Activated CD8-positive, alpha-beta memory T cell treated with anti-CD3 and anti-CD28 coated beads for 1 hour (primary cell): ENCODE measurements around the gene CD44.
A peak's percentile ranks its signal among the peaks of the same experiment; 100 is the strongest.
"Not testable (repeated sequence)": the region's sequence is repeated elsewhere in the genome, so short reads cannot be mapped to it uniquely, and the experiment has no call there.

Experiments used
- DNase-seq, 2 donors: peaks; one replicate each; pipeline ENCODE4 v3.0.0-alpha.2; 2020; ENCODE audit warnings: low read depth in 1 of 2; ENCODE audit errors: extremely low read depth in 1 of 2

Gene CD44

DNA sequence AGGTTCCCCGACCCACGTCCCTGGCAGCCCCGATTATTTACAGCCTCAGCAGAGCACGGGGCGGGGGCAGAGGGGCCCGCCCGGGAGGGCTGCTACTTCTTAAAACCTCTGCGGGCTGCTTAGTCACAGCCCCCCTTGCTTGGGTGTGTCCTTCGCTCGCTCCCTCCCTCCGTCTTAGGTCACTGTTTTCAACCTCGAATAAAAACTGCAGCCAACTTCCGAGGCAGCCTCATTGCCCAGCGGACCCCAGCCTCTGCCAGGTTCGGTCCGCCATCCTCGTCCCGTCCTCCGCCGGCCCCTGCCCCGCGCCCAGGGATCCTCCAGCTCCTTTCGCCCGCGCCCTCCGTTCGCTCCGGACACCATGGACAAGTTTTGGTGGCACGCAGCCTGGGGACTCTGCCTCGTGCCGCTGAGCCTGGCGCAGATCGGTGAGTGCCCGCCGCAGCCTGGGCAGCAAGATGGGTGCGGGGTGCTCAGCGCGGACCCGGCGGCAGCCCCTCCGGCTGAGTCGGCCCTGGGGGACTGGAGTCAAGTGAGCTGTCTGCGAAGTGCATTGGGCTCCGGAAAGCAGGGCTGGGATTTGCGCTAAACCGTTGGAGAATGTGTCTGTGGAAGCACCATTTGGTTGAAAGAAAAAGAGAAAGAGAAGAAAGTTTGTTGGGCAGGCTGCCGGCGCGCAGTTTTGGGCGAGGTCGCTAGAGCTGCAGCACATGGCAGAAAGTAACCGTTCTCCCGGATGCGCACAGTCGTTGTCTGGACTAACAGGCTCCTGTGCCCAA lies at the start of gene CD44:
Gene CD44, plus strand, starts transcription at position 229 of the 779 bp plus-strand sequence. Its CDS starts 133 bp downstream, at position 362.
- DNase-seq: peak; percentile 66 to 74

DNA sequence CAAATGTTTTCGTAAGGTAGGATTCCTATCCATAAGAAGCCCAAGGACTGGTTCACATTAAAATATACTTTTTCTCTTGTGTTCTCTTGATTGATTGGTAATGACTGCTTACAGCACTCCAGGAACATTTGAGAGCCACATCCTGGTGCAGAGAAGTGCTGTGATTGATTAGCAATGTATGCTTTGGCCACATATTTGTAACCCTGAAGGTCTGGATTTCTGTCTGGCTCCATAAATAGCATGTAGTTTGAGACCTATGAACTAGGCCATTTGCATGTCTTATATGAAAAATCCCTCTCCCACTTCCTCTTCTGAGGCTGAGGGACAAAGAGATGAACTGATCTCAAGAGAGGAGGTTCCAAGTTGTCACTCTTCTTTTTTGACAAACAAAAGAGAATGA lies 49.3 kb upstream of the CD44 start:
- no peak for DNase-seq

DNA sequence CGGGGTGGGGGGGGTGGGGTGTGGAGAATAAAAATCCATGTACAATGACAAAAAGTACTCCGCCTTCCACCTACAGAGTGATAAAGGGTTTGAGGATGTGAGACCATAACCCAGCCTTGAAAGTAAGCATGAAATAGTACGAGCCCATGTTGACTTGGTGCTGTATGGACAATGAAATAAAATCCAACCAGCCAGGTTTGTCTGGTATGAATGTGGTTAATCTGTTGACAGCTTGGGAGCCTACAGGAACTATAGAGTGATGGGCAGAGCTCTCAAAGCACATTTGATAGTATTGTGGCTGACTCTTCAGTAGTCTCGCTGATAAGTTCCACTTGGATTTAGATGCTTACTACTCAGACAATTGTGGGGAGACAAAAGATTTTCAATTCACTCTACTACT lies 48.8 kb upstream of the CD44 start:
- DNase-seq: no peak

DNA sequence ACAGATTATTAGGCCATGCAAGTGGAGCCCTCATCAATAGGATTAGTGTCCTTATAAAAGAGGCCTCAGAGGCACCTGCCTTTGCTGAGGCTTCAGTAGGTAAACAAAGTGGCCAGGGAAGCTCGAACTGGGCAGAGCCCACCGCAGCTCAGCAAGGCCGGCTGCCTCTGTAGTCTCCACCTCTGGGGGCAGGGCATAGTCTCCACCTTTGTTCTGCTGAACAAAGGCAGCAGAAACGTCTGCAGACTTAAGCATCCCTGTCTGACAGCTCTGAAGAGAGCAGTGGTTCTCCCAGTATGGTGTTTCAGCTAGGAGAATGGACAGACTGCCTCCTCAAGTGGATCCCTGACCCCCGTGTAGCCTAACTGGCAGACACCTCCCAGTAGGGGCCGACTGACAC lies 48.0 kb upstream of the CD44 start:
- DNase-seq: not testable (repeated sequence)

DNA sequence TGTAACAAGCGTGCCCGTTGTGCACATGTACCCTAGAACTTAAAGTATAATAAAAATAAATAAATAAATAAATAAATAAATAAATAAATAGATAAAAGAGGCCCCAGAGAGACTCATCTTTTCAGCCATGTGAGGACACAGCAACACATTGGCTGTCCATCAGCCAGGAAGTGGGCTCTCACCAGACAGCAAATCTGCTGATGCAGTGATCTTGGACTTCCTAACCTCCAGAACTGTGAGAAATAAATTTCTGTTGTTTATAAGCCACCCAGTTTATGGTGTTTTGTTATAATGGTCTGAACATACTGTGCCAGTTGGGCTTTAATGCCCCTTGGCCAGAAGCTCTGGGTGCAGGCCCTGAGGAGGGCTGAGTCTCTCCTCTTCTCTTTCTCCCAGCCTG lies 42.2 kb upstream of the CD44 start:
- no peak for DNase-seq

DNA sequence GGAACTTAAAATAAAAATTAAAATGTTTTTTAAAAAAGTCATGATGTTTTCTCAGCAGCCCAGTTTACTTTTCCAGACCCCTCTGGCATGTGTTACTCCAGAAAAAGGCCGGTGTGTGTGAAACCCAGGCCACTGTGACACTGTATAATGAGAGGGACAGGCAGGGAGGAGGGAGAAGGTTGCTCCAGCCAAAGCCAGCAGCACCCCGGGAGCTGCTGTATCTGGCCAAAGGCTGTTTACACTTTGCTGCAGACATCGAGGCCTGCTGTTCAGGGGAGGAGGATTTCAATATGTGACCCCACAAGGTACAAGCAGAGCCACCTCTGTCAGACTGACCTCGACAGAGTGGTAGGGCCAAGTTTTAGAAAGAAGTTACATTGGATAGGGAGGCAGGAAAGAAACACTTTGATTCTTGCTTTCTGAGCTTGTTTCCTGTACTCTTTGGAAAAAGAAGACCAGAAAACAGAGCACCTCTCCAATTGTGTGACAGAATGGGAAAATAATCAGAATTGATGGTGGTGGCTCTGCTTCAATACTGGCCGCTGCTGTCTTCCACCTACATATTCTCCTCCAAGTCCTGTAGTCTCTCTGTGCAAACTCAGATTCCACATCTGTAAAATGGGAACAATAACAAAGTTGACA lies 41.0 kb upstream of the CD44 start:
- no peak for DNase-seq

DNA sequence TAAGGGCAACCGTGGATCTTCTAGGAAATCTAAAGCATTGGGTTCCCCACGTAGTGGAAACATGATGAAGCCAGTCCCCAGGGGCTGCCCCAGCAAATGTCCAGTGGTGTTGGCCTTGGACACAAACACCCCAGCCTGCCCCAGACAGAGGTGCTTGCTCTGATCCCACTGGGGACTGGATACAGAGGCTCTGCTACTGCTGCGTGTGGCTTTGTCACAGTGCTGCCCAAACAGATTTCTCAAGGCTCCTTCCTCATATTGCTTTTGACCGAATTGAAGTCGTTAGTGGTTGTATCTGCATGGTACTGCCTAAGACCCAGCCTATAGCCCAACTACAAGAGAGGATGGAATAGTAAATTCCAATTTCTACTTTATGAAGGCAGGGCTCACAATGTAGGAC lies 40.1 kb upstream of the CD44 start:
- DNase-seq: no peak

DNA sequence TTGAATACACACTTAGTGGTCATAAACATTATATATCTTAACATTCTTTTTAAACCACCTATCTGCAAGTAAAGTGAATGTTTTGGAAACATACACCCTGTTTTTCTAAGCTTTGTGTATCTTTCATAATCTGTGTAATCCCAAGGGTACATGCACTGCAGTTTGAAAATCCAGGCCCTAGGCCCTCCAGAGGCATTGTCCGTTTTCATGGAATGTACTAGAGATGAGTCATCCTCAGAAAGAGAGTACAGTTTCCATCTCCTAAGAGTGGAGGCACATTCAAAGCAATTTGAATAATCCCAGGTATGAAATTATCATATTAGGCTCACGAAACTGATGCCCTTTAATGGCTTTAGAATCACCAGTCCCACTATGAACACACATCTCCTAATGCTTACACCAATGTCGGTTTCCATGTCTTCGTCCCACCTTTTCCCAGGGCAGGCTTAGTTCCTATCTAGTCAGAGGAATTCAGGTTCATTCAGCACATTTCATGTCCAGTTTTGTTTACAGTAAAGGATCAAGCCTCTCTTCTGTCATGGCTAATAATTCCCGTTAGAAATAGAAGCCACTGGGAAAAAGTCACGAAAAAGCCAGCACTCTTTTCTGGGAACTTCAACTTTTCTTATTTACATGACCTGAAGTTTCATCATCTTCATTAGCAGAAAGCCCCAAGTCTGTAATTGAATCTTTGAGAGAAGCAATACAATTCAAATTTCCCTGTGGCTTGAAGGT lies 39.5 kb upstream of the CD44 start:
- DNase-seq: no peak

DNA sequence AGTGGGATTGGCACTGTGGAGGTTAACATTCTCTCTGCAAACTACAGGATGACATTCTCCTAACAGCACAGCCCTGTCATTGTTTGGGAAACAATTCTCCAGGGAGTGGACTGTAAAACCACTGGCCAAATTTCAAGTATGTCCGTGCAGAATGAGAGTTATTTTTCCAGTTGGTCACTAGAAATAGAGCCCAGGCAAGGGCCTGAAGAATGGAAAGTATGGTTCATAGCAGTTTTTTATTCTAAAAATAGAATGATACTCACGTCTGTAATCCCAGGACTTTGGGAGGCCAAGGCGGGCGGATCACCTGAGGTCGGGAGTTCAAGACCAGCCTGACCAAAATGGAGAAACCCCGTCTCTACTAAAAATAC lies 39.0 kb upstream of the CD44 start:
- DNase-seq: no peak

DNA sequence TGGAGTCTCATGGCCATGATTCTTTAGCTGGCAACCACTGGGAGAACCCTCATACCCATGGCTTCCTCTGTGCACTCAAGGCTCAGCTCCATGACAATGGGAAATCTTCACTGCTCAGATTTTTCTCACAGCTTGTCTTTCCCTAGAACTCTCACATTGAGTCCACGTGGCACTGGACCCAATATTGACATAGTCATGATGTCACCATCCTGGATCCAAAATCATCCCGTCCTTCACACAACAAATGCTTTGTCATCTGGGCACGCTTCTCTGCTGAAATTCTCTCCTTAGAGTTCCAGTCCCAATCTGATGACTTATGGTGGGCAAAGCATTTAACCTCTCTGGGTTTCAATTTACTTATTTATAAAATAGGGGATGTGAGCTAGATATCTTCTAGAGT lies 37.7 kb upstream of the CD44 start:
- no peak for DNase-seq

DNA sequence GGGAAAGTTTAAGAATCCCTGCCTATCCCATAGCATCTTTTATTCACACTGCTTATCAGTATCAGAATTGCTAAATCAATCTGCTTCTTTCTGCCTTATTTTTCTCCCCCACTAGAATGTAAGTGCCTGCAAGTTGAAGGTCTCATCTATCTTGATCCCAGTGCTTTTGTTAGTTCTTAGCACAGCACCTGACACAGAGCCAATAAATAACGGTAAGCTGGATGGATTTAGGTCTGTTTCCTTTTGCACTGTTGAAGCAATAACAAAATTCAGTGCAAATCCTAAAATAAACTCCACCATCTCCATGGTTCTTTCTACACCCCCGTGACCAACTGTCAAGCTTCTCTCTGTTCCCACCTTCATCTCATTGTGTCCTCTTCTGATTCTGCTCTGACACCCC lies 36.7 kb upstream of the CD44 start:
- no peak for DNase-seq

DNA sequence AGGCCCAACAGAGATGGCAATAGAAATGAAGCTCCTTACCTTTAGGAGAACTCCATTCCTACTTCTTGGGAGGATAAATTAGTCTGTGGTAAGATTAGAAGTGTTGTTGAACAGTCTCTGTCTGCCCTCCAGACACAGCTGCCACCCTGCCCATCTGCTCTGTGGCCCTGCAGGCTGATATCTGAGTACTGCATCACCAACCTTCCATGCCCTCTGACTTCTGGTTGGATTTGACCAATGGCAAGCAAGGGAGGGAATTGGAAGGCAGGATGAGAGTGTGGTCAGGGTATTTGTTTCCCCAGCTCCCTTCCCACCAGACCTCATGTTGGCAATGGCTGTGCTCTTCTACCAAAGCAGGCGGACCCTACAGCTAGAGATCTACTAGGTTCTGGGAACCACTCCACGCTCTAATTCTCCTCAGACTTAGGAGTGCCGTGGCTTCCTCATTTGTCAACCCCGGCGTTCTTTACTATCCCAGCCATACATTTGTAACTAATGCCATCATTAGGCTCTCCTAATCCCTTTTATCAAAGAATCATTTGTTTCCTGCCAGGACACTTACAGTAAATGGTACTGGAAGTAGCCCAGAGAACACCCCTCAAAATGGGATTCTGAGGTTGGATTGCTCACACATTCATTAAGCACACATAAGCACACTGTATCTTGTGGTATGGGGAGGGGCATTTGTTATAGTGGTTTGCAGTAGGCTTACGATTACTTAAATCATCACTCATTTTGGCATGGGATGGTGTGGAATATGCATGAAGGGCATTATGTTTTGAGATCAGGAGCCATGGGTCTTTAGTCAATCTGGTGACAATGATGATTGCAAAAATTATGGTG lies 35.4 kb upstream of the CD44 start:
- no peak for DNase-seq

DNA sequence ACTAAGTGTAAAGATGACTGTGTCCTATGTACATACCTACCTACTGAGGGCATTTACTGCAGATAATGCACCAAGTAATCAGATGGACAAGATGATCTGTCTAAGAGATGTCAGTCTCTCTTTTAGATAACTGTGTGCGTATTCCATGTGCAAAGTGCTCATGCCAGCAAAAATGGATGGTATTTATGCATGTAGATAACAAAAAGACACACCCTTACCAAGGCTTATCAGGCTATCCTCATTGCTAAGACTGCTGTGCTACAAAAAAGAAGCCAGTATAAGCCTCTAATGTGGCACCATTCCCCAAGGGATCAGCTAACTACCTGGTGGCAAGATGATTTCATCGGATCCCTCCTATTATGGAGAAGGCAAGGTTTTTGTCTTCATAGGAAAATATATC lies 34.3 kb upstream of the CD44 start:
- no peak for DNase-seq

DNA sequence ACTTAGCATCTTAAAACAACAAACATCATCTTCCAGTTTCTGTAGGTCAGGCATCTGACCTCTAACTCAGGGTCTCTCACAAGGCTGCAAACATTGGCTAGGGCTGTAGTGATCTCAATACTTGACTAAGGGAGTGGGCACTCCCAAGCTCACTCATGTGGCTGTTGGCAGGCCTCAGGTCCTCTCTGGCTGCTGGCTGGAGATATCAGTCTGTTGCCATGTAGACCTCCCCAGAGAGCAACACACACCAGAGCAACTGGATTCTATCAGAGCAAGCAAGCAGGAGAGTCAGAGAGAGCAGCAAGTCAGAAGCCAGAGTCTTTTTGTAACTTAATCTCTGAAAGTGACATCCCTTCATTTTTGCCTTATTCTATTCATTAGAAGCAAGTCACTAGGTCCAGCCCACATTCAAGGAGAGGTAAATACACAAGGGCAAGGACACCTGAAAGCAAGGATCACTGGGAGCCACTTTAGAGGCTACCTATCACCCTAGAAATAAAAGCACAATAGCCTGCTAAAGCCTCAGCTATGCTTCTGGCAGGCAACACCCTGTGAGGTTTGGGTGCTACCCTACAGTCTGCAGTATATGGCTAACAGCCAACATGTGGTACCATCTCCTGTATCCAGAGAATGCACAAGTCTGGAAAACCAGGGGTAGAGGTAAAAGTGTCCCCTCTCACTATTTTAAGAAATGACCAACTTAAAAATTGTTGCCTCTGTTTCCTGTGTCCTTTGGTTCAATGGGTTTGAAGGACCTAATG lies 33.5 kb upstream of the CD44 start:
- no peak for DNase-seq

DNA sequence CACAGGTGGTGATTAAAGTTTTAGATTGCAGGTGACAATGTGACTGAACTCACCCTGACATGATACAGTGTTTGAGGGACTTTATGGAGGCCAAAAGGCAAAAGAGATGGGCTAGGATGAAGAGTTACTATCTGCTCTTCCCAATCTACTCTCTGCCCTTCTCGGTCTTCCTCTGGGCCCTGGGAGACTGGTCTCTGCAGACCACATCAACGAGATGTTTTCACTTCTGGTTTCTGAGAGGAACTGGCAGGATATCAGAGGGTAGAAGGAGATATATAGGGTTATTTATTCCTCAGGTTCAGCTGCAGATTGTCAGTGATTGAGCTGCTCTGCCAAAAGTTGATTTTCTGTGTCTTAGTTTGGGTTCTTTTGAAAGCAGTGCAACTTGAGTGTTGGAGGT lies 32.4 kb upstream of the CD44 start:
- DNase-seq: no peak

DNA sequence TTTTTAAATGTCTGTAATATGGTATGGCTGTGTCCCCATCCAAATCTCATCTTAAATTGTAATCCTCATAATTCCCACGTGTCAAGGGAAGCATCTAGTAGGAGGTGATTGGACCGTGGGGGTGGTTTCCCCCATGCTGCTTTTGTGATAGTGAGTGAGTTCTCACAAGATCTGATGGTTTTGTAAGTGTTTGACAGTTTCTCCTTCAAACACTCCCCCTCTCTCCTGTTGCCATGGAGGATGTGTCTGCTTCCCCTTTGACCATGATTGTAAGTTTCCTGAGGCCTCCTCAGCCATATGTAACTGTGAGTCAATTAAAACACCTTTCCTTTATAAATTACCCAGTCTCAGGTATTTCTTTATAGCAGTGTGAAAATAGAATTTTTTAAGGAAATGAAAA lies 31.1 kb upstream of the CD44 start:
- no peak for DNase-seq

DNA sequence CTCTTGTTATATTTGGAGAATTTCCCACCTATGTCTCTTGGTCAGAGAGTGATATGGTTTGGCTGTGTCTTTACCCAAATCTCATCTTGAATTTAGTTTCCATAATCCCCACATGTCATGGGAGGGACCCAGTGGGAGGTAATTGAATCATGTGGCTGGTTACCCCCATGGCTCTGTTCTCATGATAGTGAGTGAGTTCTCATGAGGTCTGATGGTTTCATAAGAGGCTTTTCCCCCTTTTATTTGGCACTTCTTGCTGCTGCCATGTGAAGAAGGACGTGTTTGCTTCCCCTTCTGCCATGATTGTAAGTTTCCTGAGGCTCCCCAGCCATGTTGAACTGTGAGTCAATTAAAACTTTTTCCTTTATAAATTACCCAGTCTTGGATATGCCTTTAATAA lies 30.6 kb upstream of the CD44 start:
- not testable (repeated sequence) for DNase-seq

DNA sequence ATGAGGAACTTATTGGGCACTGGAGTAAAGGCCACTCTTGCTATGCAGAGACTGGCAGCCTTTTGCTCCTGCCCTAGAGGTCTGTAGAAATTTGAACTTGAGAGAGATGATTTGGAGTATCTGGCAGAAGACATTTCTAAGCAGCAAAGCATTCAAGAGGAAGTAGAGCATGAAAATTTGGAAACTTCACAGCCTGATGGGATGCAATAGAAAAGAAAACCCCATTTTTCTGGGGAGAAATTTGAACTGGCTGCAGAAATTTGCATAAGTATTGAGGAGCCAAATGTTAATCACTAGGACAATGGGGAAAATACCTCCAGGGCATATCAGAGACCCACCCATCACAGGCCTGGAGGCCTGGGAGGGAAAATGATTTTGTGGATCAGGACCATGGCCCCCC lies 29.9 kb upstream of the CD44 start:
- no peak for DNase-seq

DNA sequence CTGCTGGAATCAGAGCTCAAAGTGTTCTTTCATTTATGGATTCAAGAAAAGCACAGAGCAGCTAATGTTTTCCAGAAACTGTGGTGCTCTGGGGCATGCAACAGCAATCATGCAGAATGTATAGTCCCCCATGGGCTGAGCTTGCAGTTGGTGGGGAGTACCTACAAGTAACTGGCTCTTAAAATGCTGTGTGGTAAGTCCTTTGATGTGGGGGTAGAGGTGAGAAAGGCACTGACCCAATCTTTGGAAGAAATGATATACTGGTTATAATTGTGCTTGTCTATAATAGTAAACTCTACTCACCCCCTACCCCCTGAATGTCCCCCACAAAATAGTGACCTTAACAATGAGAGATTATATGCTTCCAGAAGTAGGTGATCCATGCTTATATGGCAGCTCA lies 29.1 kb upstream of the CD44 start:
- no peak for DNase-seq
